K562 (cell line): ENCODE measurements around the gene SCARF1. TPM values are rescaled to one million over a fixed set of nuclear protein-coding genes. Genes with fewer than 3 reads are reported as not detected.

Source experiments
- ATAC-seq: fragments of 200-7000 bp; cut with Tn5 transposase; 3 replicates; pipeline ENCODE4 v1.9.1; 2020; ENCODE audit warnings: moderate library complexity
- BruUV-seq: library from RNA; stranded (reverse); fragments of 400-500 nt; replicated peaks from 2 replicates; lab custom pipeline; 2021; lab: Mats Ljungman, UMichigan
- CTCF ChIA-PET: fragments of 300-600 bp; formaldehyde crosslinking; extraction: SDS; loops from one replicate; lab custom pipeline; 2021; ENCODE audit warnings: low intra/inter-chr PET ratio; lab: Yijun Ruan, JAX
- POLR2A ChIA-PET: fragments of 300-600, 350-650 bp; sonication (Branson Sonifier 250); formaldehyde crosslinking; extraction: SDS; loops from one replicate; lab custom pipeline; 2021; ENCODE audit warnings: antibody characterized with exemption, inconsistent platforms; lab: Yijun Ruan, JAX
- DNase-seq, 4 experiments: peaks; one replicate each; pipeline versions ENCODE4 v3.0.0 to v3.0.0-alpha.2; 2011 to 2018; ENCODE audit warnings: low spot score in 3 of 4, mixed read lengths in 3 of 4; ENCODE audit errors: extremely low read depth in 1 of 4
- FAIRE-seq: peaks from 2 replicates; lab custom pipeline; 2011; peaks lifted over from hg19 to GRCh38; lab: Jason Lieb, UNC
- H2AFZ ChIP-seq: 2 replicates; pipeline ENCODE4 v1.6.0; 2011; ENCODE audit warnings: low read depth, low read length, control low read depth, inconsistent platforms
- H3K27ac ChIP-seq: fragments of 200-600 bp; 3 replicates; pipeline ENCODE4 v1.8.0; 2011; ENCODE audit warnings: low read depth, mild to moderate bottlenecking, control low read depth, inconsistent platforms, low read length, moderate library complexity, mixed read lengths; ENCODE audit errors: extremely low read depth
- H3K27me3 ChIP-seq, 2 experiments: fragments of 300-600 bp in 1 of 2; 2 replicates in 1 of 2; 3 replicates in 1 of 2; pipeline versions ENCODE4 v1.6.0 to v1.8.0; 2011; ENCODE audit warnings: inconsistent platforms in 2 of 2, low read length in 2 of 2, mild to moderate bottlenecking in 1 of 2, mixed read lengths in 1 of 2, moderate library complexity in 1 of 2; ENCODE audit not compliant: control insufficient read depth in 2 of 2, insufficient read depth in 2 of 2
- H3K36me3 ChIP-seq: fragments of 300-600 bp; 3 replicates; pipeline ENCODE4 v1.8.0; 2011; ENCODE audit warnings: mild to moderate bottlenecking, low read length, inconsistent platforms; ENCODE audit not compliant: control insufficient read depth, insufficient read depth
- H3K4me1 ChIP-seq, 2 experiments: fragments of 200-600 bp in 1 of 2; replicated peaks in 1 of 2; 2 replicates in 1 of 2; 3 replicates in 1 of 2; pipeline versions ENCODE4 v1.5.1 to v1.8.0; 2011; ENCODE audit warnings: inconsistent platforms in 2 of 2, low read length in 2 of 2, mild to moderate bottlenecking in 1 of 2, mixed read lengths in 1 of 2, moderate library complexity in 1 of 2; ENCODE audit not compliant: control insufficient read depth in 2 of 2, insufficient read depth in 2 of 2
- H3K4me2 ChIP-seq: 2 replicates; pipeline ENCODE4 v1.6.1; 2011; ENCODE audit warnings: low read length, control low read depth, inconsistent platforms, mixed read lengths; ENCODE audit not compliant: insufficient read depth
- H3K4me3 ChIP-seq: fragments of 200-600 bp; sonication (generic), shearing (Covaris generic); 2 replicates; pipeline ENCODE4 v1.5.1; 2016; ENCODE audit warnings: control low read depth, inconsistent platforms
- H3K79me2 ChIP-seq: fragments of 200-600 bp; 3 replicates; pipeline ENCODE4 v1.8.0; 2011; ENCODE audit warnings: low read length, inconsistent platforms; ENCODE audit not compliant: control insufficient read depth, insufficient read depth
- H3K9ac ChIP-seq, 2 experiments: 2 replicates each; pipeline versions ENCODE4 v1.6.0 to v1.6.1; 2011; ENCODE audit warnings: low read depth in 2 of 2, low read length in 2 of 2, control low read depth in 1 of 2, inconsistent platforms in 1 of 2, mild to moderate bottlenecking in 1 of 2, mixed read lengths in 1 of 2; ENCODE audit not compliant: insufficient read depth in 1 of 2
- H3K9me1 ChIP-seq: one replicate; pipeline ENCODE4 v1.6.0; 2011; ENCODE audit warnings: inconsistent platforms, mild to moderate bottlenecking, low read length, moderate library complexity; ENCODE audit not compliant: control insufficient read depth, insufficient read depth
- H3K9me3 ChIP-seq: replicated peaks from 2 replicates; pipeline ENCODE4 v1.5.1; 2011; ENCODE audit warnings: low read depth, low read length, inconsistent platforms; ENCODE audit not compliant: control insufficient read depth, insufficient read depth
- H4K20me1 ChIP-seq: replicated peaks from 2 replicates; pipeline ENCODE4 v1.6.1; 2011; ENCODE audit warnings: low read length, inconsistent platforms, mixed read lengths; ENCODE audit not compliant: control insufficient read depth, insufficient read depth
- IFI16 ChIP-seq: fragments of 250-450 bp; sonication (Bioruptor Pico); IDR thresholded peaks from 2 replicates; pipeline ENCODE4 v2.1.2; 2022; ENCODE audit warnings: mild to moderate bottlenecking, inconsistent platforms
- SAP30 ChIP-seq: fragments of 200-600 bp; sonication (generic); IDR thresholded peaks from 2 replicates; pipeline ENCODE4 v1.6.1; 2012; ENCODE audit warnings: borderline replicate concordance, low read depth, mild to moderate bottlenecking, moderate library complexity, low read length, control low read depth, inconsistent platforms; ENCODE audit not compliant: insufficient read depth, poor library complexity, severe bottlenecking
- ZNF395 ChIP-seq: fragments of 200-800 bp; sonication (Bioruptor generic); IDR thresholded peaks from 2 replicates; pipeline ENCODE4 v1.6.1; 2017; ENCODE audit warnings: missing genetic modification characterization, missing compliant biosample characterization
- WGBS: fragments of 100-300 bp; shearing (Covaris generic); methylation state at CpG from one replicate; pipeline ENCODE4 v1.1.6; 2016; ENCODE audit warnings: low coverage, mixed read lengths; ENCODE audit not compliant: insufficient coverage; ENCODE audit errors: missing lambda C conversion rate; 5-methylcytosine and 5-hydroxymethylcytosine counted together
- in situ Hi-C: fragments of 300-500 bp; cut with MboI; formaldehyde crosslinking; loops from 4 replicates; pipeline ENCODE4 v1.15.0; 2018; ENCODE audit warnings: inconsistent platforms, mixed read lengths
- intact Hi-C: fragments of 100-400 bp; cut with micrococcal nuclease; formaldehyde crosslinking; loops from 2 replicates; pipeline ENCODE4 v1.14.2; 2022
- polyA plus RNA-seq, 8 experiments: library from polyadenylated mRNA; depleted of rRNA in 4 of 8; stranded (reverse) in 5 of 8; unstranded in 3 of 8; fragments of >200 nt; fragmentation: Nextera tagmentation in 2 of 8; fragmentation: Illumina TruSeq in 1 of 8; extraction: Ambion mirVana in 2 of 8; extraction: Trizol in 1 of 8; gene quantifications; 2 replicates each; pipeline versions ENCODE4 v1.2.1 to v1.2.3, GENCODE V29; 2011 to 2014; ENCODE audit warnings: inconsistent platforms in 1 of 8, missing spikeins in 1 of 8
- total RNA-seq, 7 experiments: library from RNA; depleted of rRNA in 6 of 7; stranded (reverse); fragments of >200 nt in 6 of 7; fragmentation: Illumina TruSeq in 2 of 7; extraction: Trizol in 2 of 7; gene quantifications; 2 replicates each; pipeline versions ENCODE4 v1.2.1 to v1.2.3, GENCODE V29; 2011 to 2021; ENCODE audit warnings: low replicate concordance in 1 of 7

SCARF1 gene
- total and polyA plus RNA-seq, 9 of the 15 experiments (the other 6 are each of a cell fraction or from before 2014, with no cell fraction given), result 0.04 to 2.1 (median 0.63) TPM

GRCh38 chr17:1591474-1592090, 54.0 kb downstream of the SCARF1 start:
- no peak overlapping the region for H3K9ac ChIP-seq
- no peak overlapping the region for H2AFZ ChIP-seq
- no peaks in the 10 kb centered on the region for H3K9me3 ChIP-seq
- no peak overlapping the region for H3K4me2 ChIP-seq
- no peak for ATAC-seq
- peaks cover 3% of the 10 kb centered on the region for H3K9me1 ChIP-seq
- H3K27me3 ChIP-seq, result no peaks in the 10 kb centered on the region
- H3K4me3 ChIP-seq, result no peak overlapping the region
- ChIA-PET POLR2A (no interaction called here), CTCF (no interaction called here)
- no peak overlapping the region for H3K27ac ChIP-seq
- 95% methylated on average over 6 of the region's 40 CpGs for WGBS
- in situ Hi-C loops (no loop called here), intact Hi-C loops (no loop called here)
- no peaks in the 10 kb centered on the region for H3K79me2 ChIP-seq
- BruUV-seq, result no TSS peak
- FAIRE-seq, result no peak
- peaks cover 12 to 36% of the 10 kb centered on the region in 2 experiments; a peak in 4 of 5 replicates for H3K4me1 ChIP-seq
- H3K36me3 ChIP-seq, result no peaks in the 10 kb centered on the region
- DNase-seq, result no peak
- TF ChIP-seq IFI16 (CRISPR knock-in tag), result no peak
- TF ChIP-seq SAP30, result no peak
- no peak for TF ChIP-seq ZNF395 (CRISPR knock-in tag)
- no peaks in the 10 kb centered on the region; the same call in 1 of the 2 replicates for H4K20me1 ChIP-seq
